GM15510 (cell line): ENCODE data around the gene LTB4R.

Source experiments
- POLR2A ChIP-seq: IDR thresholded peaks from 3 replicates; pipeline ENCODE4 v1.6.1; 2011; ENCODE audit warnings: borderline replicate concordance; ENCODE audit not compliant: insufficient read length; ENCODE audit errors: extremely low read depth

Gene LTB4R

DNA sequence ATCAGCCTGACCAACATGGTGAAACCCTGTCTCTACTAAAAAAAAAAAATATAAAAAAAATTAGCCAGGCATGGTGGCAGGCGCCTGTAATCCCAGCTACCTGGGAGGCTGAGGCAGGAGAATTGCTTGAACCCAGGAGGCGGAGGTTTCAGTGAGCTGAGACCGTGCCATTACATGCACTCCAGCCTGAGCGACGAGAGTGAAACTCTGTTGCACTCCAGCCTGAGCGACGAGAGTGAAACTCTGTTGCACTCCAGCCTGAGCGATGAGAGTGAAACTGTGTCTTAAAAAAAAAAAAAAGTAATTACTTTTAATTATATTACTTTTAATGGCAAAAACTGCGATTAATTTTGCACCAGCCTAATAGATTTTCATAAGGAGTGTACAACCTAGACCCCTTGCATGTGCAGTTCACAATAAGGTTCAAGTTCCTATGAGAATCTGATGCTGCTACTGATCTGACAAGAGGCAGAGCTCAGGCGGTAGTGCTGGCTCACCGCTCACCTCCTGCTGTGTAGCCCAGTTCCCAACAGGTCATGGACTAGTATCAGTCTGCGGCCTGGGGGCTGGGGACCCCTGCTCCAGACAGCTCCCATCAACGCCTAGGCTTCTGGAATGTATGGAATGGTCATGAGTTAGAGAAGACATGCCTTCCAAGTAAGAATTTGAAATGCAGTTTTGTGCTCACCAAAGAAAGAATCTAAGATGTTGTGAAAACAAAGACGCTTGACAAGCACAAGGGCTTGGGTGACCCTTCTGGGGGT, 10.1 kb downstream of the LTB4R start:
- TF ChIP-seq POLR2A, result no peak

DNA sequence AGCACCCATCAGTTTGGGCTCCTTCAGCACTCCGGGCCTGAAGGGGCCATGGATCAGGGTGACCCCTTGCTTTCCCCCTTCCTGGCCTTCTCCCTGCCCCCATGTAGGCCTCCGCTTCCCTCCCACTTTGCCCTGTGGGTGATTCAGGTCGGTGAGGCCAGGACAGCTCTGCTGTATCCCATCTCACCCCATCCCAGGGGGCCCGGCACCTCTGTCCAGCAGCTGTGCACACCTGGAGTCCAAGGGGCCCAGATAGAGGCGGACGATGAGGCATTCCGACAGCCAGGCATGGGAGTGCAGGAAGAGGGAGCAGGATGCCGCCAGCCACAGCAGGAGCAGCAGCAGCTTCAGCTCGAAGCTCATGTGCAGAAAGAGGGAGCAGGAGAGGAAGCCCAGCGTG, 11.4 kb downstream of the LTB4R start:
- TF ChIP-seq POLR2A, result no peak

- TF ChIP-seq POLR2A, result no peak
Observed at GRCh38 chr14:24323341-24323740, 12.0 kb downstream of the LTB4R start.

DNA sequence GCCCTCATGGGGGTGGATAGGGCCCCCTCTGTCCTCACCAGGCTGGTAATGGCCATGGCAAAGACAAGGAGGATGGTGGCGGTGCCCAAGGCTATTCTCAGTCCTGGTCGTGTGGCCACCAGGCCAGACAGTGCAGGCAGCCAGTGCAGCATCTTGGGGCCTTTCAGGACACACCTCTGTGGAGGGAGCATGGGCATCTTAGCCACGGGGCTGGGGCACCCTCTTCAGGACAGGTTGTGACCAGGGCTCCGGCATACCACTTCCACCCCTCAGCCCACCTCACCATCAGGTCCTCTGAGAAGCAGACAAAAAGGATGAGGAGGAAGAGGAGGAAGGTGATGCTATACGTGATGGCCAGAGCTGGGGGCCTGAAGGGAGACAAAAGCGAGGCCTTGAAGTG, 12.7 kb downstream of the LTB4R start:
- no peak for TF ChIP-seq POLR2A

DNA sequence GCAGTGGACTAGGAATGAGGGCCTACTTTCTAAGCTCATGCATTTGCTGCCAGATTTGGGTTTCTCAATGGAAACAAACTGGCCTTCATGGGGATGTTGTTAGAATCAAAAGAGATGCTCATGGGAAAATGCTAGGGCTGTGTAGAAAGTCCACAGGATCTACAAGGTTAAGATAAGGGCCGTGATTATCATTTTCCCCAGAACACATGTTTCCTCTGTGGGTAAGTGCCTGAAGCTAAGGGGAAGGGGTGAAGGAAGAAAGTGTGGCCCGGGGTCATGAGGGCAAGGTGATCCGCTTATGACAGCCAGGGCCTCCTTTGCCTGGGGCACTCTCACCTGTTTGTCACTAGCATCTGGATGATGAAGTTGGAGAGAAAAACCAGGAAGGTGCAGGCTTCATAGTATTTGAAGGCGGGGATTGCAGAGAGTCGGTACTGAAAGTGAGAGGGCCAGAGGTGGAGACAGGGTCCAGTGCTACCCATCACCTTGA, 13.8 kb downstream of the LTB4R start:
- TF ChIP-seq POLR2A, result no peak

DNA sequence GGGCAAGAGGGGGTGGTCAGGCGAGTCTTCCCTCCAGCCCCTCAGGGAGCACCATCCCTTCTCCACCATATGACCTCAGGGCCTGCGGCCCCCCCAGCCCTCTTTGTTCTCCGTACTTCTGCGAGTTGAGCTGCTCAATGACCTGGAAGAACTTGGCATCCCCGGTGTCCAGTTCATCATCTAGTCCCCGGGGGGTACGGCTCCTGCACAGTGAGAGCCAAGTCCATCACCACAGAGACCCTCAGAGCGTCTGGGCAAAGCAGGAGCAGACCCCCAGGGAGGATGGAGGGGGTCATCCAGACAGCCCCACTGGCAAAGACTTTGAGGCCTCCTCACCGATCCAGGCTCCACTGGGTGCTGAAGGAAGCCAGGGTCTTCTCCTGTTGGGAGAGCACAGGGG, 14.7 kb downstream of the LTB4R start:
- no peak for TF ChIP-seq POLR2A

DNA sequence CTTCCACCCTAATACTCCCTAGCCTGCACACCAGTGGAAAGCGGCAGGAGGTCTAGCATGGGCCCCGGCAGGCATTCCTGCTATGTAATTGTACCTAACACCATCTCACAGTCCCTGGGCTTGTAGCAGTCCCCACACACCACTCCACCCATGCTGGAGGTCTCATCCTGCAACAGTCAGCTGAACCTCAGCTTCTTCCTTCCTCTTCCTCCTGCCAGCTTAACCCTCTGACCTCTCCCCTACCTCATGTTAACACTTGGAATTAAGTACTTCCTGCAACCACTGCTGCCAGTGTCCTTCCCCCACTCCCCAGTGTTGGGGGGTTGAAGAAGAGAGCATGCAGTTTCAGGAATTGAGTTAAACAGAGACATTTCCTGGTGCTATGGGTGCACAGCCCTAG, 16.0 kb downstream of the LTB4R start:
- TF ChIP-seq POLR2A, result no peak

DNA sequence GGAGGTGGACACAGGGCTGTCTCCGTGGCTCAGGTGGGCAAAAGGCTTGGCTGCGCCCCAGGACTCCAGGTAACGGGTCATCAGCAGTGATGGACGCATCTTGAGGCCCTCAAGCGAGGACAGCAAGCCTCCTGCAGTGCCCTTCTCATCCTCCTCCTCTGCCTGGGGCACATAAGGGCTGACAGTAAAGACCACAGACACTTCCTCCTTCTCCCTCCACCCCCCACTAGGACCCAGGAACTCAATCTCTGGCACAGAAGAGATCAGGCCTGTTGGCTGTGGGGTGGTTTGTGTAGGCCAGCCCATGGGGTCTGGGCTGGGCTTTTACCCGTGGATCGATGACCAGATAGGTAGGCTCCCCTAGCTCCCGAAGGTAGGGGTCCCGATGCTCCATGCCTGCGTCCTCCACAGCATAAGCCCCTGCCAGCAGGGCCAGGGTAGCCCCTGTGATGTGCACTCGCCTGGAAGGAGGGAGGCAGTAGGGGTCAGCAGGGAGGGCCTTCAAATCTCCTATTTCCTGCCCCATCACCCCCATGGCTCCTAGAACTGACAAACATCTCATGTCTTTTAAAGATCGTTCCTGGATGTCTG, 17.9 kb downstream of the LTB4R start:
- no peak for TF ChIP-seq POLR2A

GRCh38 chr14:24329736-24330135, 18.4 kb downstream of the LTB4R start:
- TF ChIP-seq POLR2A, result no peak

- no peak for TF ChIP-seq POLR2A
Observed at GRCh38 chr14:24330973-24331674, 19.8 kb downstream of the LTB4R start.

- no peak for TF ChIP-seq POLR2A
Observed at GRCh38 chr14:24331731-24332267, 20.5 kb downstream of the LTB4R start.

DNA sequence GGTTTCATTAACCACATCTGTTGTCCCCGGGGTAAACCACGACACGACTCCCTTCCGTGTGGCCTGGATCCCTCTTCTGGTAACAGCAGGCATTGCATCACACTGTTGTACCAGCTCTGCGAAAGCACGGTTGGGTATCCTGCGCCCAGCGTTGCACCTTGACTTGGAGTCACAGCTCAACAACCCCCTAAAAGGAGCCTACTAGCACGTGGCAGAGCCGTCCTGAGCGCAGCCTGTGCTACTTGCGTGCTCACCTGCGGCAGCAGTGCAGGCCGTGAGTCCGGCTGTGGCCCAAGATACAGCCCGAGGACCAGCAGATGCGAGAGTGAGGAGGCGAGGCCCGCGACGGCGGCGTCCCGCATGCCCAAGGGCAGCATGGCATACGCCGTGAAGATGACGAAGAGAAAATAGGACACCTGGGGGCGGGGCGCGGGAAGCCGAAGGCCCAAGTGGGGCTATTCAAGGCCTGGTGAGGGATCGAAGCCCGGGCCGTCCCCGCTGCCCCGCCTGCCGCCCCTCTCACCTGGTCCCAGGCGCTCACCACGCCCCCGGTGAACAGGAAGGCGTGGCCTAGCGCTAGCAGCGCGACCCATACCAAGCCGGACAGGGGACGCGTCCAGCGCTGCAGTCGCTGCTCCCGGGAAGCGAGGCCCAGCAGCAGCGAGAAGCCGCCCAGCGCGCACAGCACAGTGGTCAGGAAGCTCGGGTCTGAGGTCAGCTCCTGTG, 21.1 kb downstream of the LTB4R start:
- no peak for TF ChIP-seq POLR2A

DNA sequence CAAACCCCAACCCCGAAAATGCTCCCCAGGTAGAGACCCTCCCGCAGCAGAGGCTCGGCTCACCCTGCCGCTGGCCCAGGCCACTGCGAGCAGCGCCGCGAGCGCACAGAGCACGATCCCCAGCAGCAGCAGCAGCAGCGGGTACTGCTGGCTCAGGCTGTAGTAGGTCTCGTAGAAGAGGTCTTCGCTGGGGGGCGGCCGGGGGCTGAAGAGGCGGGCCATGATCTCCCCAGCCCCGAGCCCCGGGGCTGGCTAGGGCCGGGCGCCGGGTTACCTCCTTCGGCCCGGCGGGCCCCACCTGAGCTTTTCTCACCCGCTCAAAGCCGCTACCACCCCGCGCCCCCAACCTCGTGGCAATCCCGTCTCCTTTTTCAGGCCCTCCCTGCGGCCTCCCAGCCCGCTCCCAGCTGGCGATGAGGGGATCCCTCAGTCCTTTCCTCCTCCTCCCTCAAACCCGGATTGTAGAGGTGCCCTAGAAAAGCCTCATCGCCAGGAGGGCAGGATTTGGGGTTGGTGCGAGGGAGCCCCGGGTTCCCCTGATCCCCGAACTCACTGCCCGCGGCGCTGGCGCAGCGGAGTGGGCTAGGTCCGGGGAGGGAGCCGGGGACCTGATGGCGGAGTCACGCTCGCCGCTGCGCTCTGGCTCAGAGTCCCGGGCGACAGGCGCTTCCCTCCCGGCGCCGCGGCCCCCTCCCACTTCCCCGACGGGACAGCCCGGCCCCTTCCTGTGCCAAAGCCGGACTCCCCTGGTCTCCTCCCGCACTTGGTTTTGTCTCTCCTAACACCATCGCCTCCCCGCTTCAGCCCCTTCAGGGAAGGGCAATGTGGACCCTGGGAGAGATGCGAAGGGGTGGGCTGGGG, 23.4 kb downstream of the LTB4R start, which contains the start of gene ADCY4:
TSS of gene ADCY4 (minus strand) at position 641 of the 861 bp plus-strand sequence. CDS start at position 222, 419 bp downstream.
- TF ChIP-seq POLR2A, result no peak
